ENCODE measurements around the gene TRIM2. TPM values are rescaled to one million over a fixed set of nuclear protein-coding genes. Genes with fewer than 3 reads are reported as not detected.

TRIM2 gene
- total RNA-seq, 1 donor: 78.5 TPM

DNA sequence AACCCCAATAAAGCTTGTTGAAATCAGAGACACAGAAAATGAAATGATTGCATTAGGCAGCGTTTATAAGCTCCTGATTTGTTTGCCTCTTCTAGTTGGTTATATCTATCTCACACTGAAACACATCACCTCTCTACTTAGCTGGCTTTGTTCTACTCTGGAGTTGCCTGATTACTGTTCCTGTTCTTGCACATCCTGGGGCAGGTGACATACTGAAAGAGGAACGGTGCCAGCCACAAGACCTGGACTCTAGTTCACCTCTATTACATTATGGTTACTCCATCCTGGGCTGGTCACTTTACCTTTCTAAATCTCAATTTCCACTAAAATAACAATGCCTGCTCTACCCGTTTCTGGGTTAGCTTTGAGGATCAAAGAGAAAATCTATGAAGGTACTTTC lies 47.9 kb downstream of the TRIM2 start:
- DNase-seq (ENCODE audit: low read depth): no peak
- TF ChIP-seq CTCF (IDR thresholded peaks at IDR 0.05; ENCODE audit: insufficient read depth, low read length): no peak
- H3K4me3 ChIP-seq (ENCODE audit: low read depth, low read length): no peak overlapping the region

- H3K4me3 ChIP-seq (ENCODE audit: low read depth, low read length): no peak overlapping the region
- no peak for TF ChIP-seq CTCF (IDR thresholded peaks at IDR 0.05; ENCODE audit: insufficient read depth, low read length)
- DNase-seq (ENCODE audit: low read depth): no peak
Measured at GRCh38 chr4:153255233-153255632, 51.0 kb downstream of the TRIM2 start.

DNA sequence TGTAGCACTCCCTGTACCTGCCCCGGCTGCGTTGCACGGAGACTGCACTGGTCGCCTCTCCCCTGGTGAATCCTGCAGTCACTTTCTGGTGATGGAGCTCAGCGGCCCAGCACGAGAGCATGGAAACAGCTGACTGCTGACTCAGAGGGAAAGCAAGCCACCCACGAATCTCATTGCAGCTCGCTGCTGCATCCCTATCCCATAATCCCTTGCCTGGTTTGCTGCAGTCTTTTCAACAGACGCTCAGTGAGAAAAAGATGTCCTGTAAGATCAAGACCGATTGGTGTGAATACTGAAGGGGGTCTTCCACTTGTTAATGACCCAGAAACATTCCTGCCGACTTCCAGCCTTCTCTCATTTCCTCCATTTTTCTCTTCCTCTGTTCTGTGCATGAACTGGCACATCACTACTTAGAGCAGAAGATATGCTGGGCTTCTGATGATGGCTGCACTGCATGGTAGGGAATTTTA lies 52.9 kb downstream of the TRIM2 start:
- H3K4me3 ChIP-seq (ENCODE audit: low read depth, low read length): no peak overlapping the region
- TF ChIP-seq CTCF (IDR thresholded peaks at IDR 0.05; ENCODE audit: insufficient read depth, low read length): no peak
- DNase-seq (ENCODE audit: low read depth): peak; percentile 16

DNA sequence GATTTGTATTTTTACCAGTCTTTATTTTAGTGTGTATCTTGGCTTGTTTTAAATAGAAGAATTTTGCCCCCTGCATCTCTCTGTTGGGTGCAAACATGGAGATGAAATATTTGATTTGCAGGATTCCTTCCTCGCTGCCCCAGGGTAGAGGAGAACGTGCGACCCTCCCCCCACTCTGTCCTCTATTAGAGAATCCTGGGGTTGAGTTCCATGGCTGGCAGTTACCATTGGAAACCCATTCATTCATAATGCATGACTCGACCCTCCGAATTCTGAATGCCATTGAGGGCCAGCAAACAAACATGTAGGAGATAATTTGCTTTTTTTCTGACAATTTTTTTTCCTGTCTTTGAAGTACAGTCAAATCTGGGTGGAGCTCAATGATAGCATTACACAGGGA lies 53.7 kb downstream of the TRIM2 start:
- no peak for TF ChIP-seq CTCF (IDR thresholded peaks at IDR 0.05; ENCODE audit: insufficient read depth, low read length)
- no peak for DNase-seq (ENCODE audit: low read depth)
- H3K4me3 ChIP-seq (ENCODE audit: low read depth, low read length): no peak overlapping the region

DNA sequence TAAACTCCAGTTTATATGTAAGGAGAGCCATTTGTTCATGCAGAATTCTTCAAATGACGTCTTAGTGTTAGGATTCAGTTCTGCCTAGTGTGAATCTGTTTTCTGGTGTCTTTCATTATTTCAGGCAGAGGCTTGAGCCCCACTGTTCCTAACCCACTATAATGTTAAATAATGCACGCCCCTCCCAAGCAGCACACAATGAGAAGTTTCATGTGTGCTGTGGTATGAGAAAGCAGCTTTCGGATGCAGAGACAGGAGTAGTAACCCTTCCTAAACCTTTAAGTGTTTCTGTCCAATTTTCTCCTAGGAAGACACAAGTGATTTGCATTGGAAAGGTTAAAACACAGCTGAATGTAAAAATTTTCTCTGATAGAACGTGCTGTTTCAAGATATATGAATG lies 54.5 kb downstream of the TRIM2 start:
- H3K4me3 ChIP-seq (ENCODE audit: low read depth, low read length): no peak overlapping the region
- no peak for DNase-seq (ENCODE audit: low read depth)
- TF ChIP-seq CTCF (IDR thresholded peaks at IDR 0.05; ENCODE audit: insufficient read depth, low read length): no peak

GRCh38 chr4:153259661-153260060 lies 55.4 kb downstream of the TRIM2 start:
- no peak overlapping the region for H3K4me3 ChIP-seq (ENCODE audit: low read depth, low read length)
- no peak for TF ChIP-seq CTCF (IDR thresholded peaks at IDR 0.05; ENCODE audit: insufficient read depth, low read length)
- no peak for DNase-seq (ENCODE audit: low read depth)

- DNase-seq (ENCODE audit: low read depth): peak; percentile 31
- TF ChIP-seq CTCF (IDR thresholded peaks at IDR 0.05; ENCODE audit: insufficient read depth, low read length): no peak
- no peak overlapping the region for H3K4me3 ChIP-seq (ENCODE audit: low read depth, low read length)
Measured at GRCh38 chr4:153260132-153260531, 55.9 kb downstream of the TRIM2 start.

All from fibroblast of the aortic adventitia (primary cell).